Measurements from ENCODE around the gene SHISAL2B. TPM values are rescaled to one million over a fixed set of nuclear protein-coding genes. Genes with fewer than 3 reads are reported as not detected.
"Not testable (repeated sequence)": the region's sequence is repeated elsewhere in the genome, so short reads cannot be mapped to it uniquely, and the experiment has no call there.

SHISAL2B gene
- total RNA-seq, 1 donor from 2014 or later, result 0.20 TPM

- DNase-seq (ENCODE audit: low read depth), result no peak
Observed at GRCh38 chr5:64700765-64701164, 10.5 kb downstream of the SHISAL2B start.

GRCh38 chr5:64706074-64706473, 15.8 kb downstream of the SHISAL2B start:
- not testable (repeated sequence) for DNase-seq (ENCODE audit: low read depth)

GRCh38 chr5:64707191-64707590, 16.9 kb downstream of the SHISAL2B start:
- DNase-seq (ENCODE audit: low read depth), result no peak

- not testable (repeated sequence) for DNase-seq (ENCODE audit: low read depth)
Observed at GRCh38 chr5:64714495-64714894, 24.2 kb downstream of the SHISAL2B start.

GRCh38 chr5:64722588-64722987, 32.3 kb downstream of the SHISAL2B start:
- no peak for DNase-seq (ENCODE audit: low read depth)

GRCh38 chr5:64727150-64727549, 36.8 kb downstream of the SHISAL2B start:
- no peak for DNase-seq (ENCODE audit: low read depth)

- no peak for DNase-seq (ENCODE audit: low read depth)
Observed at GRCh38 chr5:64742411-64742810, 52.1 kb downstream of the SHISAL2B start.

GRCh38 chr5:64742821-64743220, 52.5 kb downstream of the SHISAL2B start:
- no peak for DNase-seq (ENCODE audit: low read depth)

- DNase-seq (ENCODE audit: low read depth), result peak; percentile 16
Observed at GRCh38 chr5:64744914-64745313, 54.6 kb downstream of the SHISAL2B start.

- peak; percentile 19 for DNase-seq (ENCODE audit: low read depth)
Observed at GRCh38 chr5:64746446-64746845, 56.1 kb downstream of the SHISAL2B start.

GRCh38 chr5:64749385-64749784, 59.1 kb downstream of the SHISAL2B start:
- no peak for DNase-seq (ENCODE audit: low read depth)

- DNase-seq (ENCODE audit: low read depth), result no peak
Observed at GRCh38 chr5:64754066-64754465, 63.8 kb downstream of the SHISAL2B start.

- no peak for DNase-seq (ENCODE audit: low read depth)
Observed at GRCh38 chr5:64758901-64759300, 68.6 kb downstream of the SHISAL2B start.

GRCh38 chr5:64759960-64760660, 69.8 kb downstream of the SHISAL2B start:
- DNase-seq (ENCODE audit: low read depth), result no peak

GRCh38 chr5:64763948-64764503, 73.7 kb downstream of the SHISAL2B start:
- no peak for DNase-seq (ENCODE audit: low read depth)

GRCh38 chr5:64765804-64766504, 75.7 kb downstream of the SHISAL2B start:
- peak; percentile 67 for DNase-seq (ENCODE audit: low read depth)

GRCh38 chr5:64766941-64767340, 76.6 kb downstream of the SHISAL2B start:
- no peak for DNase-seq (ENCODE audit: low read depth)

Other genes starting within 250 kb of the SHISAL2B start
- not detected in 2 replicates for gene RGS7BP, start 184.5 kb upstream of the SHISAL2B start, total RNA-seq
- 21.8 and 25.9 TPM in 2 replicates for gene SREK1IP1, start 78.2 kb downstream of the SHISAL2B start, total RNA-seq
- 10.2 and 23.5 TPM in 2 replicates for gene CWC27, start 78.4 kb downstream of the SHISAL2B start, total RNA-seq

All from renal cortical epithelial cell (primary cell).